ENCODE results near the gene CGN.
"Not testable (repeated sequence)": the region's sequence is repeated elsewhere in the genome, so short reads cannot be mapped to it uniquely, and the experiment has no call there.

Gene CGN

GRCh38 chr1:151502035-151502700 lies 9.0 kb upstream of the CGN start:
- DNase-seq (ENCODE audit: low spot score), result no peak

GRCh38 chr1:151502859-151503780 lies 8.1 kb upstream of the CGN start:
- no peak for DNase-seq (ENCODE audit: low spot score)

GRCh38 chr1:151504252-151504651 lies 6.9 kb upstream of the CGN start:
- no peak for DNase-seq (ENCODE audit: low spot score)

- no peak for DNase-seq (ENCODE audit: low spot score)
Observed at GRCh38 chr1:151504759-151505158, 6.4 kb upstream of the CGN start.

GRCh38 chr1:151508833-151509232 lies 2.4 kb upstream of the CGN start:
- DNase-seq (ENCODE audit: low spot score), result no peak

- no peak for DNase-seq (ENCODE audit: low spot score)
Observed at GRCh38 chr1:151509350-151510019, 1.7 kb upstream of the CGN start.

GRCh38 chr1:151510020-151510405 lies 1.2 kb upstream of the CGN start:
- no peak for DNase-seq (ENCODE audit: low spot score)

- DNase-seq (ENCODE audit: low spot score), result no peak
Observed at GRCh38 chr1:151510614-151510956, 602 bp upstream of the CGN start.

- DNase-seq (ENCODE audit: low spot score), result peak; percentile 32
Observed at GRCh38 chr1:151511636-151512215, 539 bp downstream of the CGN start.

GRCh38 chr1:151512326-151512725 lies 1.1 kb downstream of the CGN start:
- no peak for DNase-seq (ENCODE audit: low spot score)

GRCh38 chr1:151512801-151513625 lies 1.8 kb downstream of the CGN start:
- no peak for DNase-seq (ENCODE audit: low spot score)

GRCh38 chr1:151513626-151514121 lies 2.5 kb downstream of the CGN start:
- DNase-seq (ENCODE audit: low spot score), result no peak

- no peak for DNase-seq (ENCODE audit: low spot score)
Observed at GRCh38 chr1:151514366-151514765, 3.2 kb downstream of the CGN start.

GRCh38 chr1:151515265-151515664 lies 4.1 kb downstream of the CGN start:
- DNase-seq (ENCODE audit: low spot score), result no peak

- no peak for DNase-seq (ENCODE audit: low spot score)
Observed at GRCh38 chr1:151516031-151516511, 4.9 kb downstream of the CGN start.

- no peak for DNase-seq (ENCODE audit: low spot score)
Observed at GRCh38 chr1:151518431-151518830, 7.2 kb downstream of the CGN start.

- DNase-seq (ENCODE audit: low spot score), result no peak
Observed at GRCh38 chr1:151518936-151519335, 7.7 kb downstream of the CGN start.

GRCh38 chr1:151519667-151520066 lies 8.5 kb downstream of the CGN start:
- no peak for DNase-seq (ENCODE audit: low spot score)

- DNase-seq (ENCODE audit: low spot score), result no peak
Observed at GRCh38 chr1:151520359-151520758, 9.2 kb downstream of the CGN start.

- DNase-seq (ENCODE audit: low spot score), result not testable (repeated sequence)
Observed at GRCh38 chr1:151522427-151522826, 11.2 kb downstream of the CGN start.

- no peak for DNase-seq (ENCODE audit: low spot score)
Observed at GRCh38 chr1:151523326-151523725, 12.1 kb downstream of the CGN start.
